NCI-H1092 (cell line): Measurements from ENCODE around the gene SMAD3.

Experiments
- DNase-seq: peaks from one replicate; lab custom pipeline; 2025; lab: John Stamatoyannopoulos, UW

Gene SMAD3

GRCh38 chr15:67080900-67081431 is 15.6 kb downstream of the SMAD3 start:
- no peak for DNase-seq

GRCh38 chr15:67082007-67082536 is 16.7 kb downstream of the SMAD3 start:
- DNase-seq, result no peak

GRCh38 chr15:67083135-67083762 is 17.8 kb downstream of the SMAD3 start:
- no peak for DNase-seq

GRCh38 chr15:67084561-67084960 is 19.2 kb downstream of the SMAD3 start:
- no peak for DNase-seq

GRCh38 chr15:67085237-67085817 is 19.9 kb downstream of the SMAD3 start:
- DNase-seq, result no peak

- DNase-seq, result no peak
These were observed 20.6 kb downstream of the SMAD3 start for GRCh38 chr15:67085818-67086636.

- DNase-seq, result no peak
These were observed 21.2 kb downstream of the SMAD3 start for GRCh38 chr15:67086637-67086914.

- no peak for DNase-seq
These were observed 22.2 kb downstream of the SMAD3 start for GRCh38 chr15:67087507-67088172.

- no peak for DNase-seq
These were observed 24.1 kb downstream of the SMAD3 start for GRCh38 chr15:67089217-67090193.

- DNase-seq, result no peak
These were observed 25.1 kb downstream of the SMAD3 start for GRCh38 chr15:67090297-67091070.

- DNase-seq, result no peak
These were observed 25.9 kb downstream of the SMAD3 start for GRCh38 chr15:67091071-67091979.

- no peak for DNase-seq
These were observed 26.7 kb downstream of the SMAD3 start for GRCh38 chr15:67091980-67092677.

GRCh38 chr15:67092752-67093503 is 27.5 kb downstream of the SMAD3 start:
- DNase-seq, result no peak

GRCh38 chr15:67093504-67093862 is 28.1 kb downstream of the SMAD3 start:
- DNase-seq, result no peak

- no peak for DNase-seq
These were observed 28.8 kb downstream of the SMAD3 start for GRCh38 chr15:67094001-67094826.

GRCh38 chr15:67095912-67096311 is 30.5 kb downstream of the SMAD3 start:
- DNase-seq, result no peak
